Right lobe of liver (tissue), 6 donors: ENCODE measurements around the gene CAMK2D. TPM values are rescaled to one million over a fixed set of nuclear protein-coding genes. Genes with fewer than 3 reads are reported as not detected.

Source experiments
- ATAC-seq, 4 donors: fragments of 200-7000 bp; cut with Tn5 transposase; one replicate each; pipeline ENCODE4 v1.9.1; 2020; ENCODE audit warnings: mild to moderate bottlenecking in 4 of 4, moderate library complexity in 4 of 4
- DNase-seq, 3 donors: peaks; one replicate each; pipeline ENCODE4 v3.0.0-alpha.2; 2020
- H3K27ac ChIP-seq, 3 donors: fragments of 200-600 bp; one replicate each; pipeline ENCODE4 v1.8.0; 2022
- H3K27me3 ChIP-seq, 2 donors: fragments of 200-600 bp; one replicate each; pipeline ENCODE4 v1.8.0; 2022
- H3K36me3 ChIP-seq, 4 donors: fragments of 200-600 bp; sonication (generic) in 1 of 4; one replicate each; pipeline versions ENCODE4 v1.5.1 to v1.8.0; 2017 to 2022; ENCODE audit warnings: control low read depth in 1 of 4
- H3K4me1 ChIP-seq, 4 donors: fragments of 200-600 bp; sonication (generic) in 1 of 4; one replicate each; pipeline versions ENCODE4 v1.5.1 to v1.8.0; 2017 to 2022; ENCODE audit warnings: control low read depth in 1 of 4
- H3K4me3 ChIP-seq, 3 donors: fragments of 200-600 bp; one replicate each; pipeline ENCODE4 v1.8.0; 2022
- H3K9me3 ChIP-seq, 4 donors: fragments of 200-600 bp; sonication (generic) in 1 of 4; one replicate each; pipeline versions ENCODE4 v1.5.1 to v1.8.0; 2017 to 2022; ENCODE audit warnings: control low read depth in 1 of 4
- POLR2A ChIP-seq: fragments of 450-650 bp; IDR thresholded peaks from one replicate; pipeline ENCODE4 v1.6.1; 2017; ENCODE audit warnings: antibody characterized with exemption, mild to moderate bottlenecking
- whole genome bisulfite sequencing: methylation state at CpG from one replicate; pipeline ENCODE4 v1.1.6; 2018; ENCODE audit warnings: low coverage, low lambda C conversion rate; ENCODE audit not compliant: insufficient coverage; ENCODE audit errors: missing lambda C conversion rate; 5-methylcytosine and 5-hydroxymethylcytosine counted together
- intact Hi-C, 2 donors: fragments of 100-400 bp; cut with DNase I; formaldehyde crosslinking; loops; one replicate each; pipeline versions ENCODE4 v1.11.2 to v1.14.1; 2022
- total RNA-seq, 6 experiments: library from RNA; depleted of rRNA in 2 of 6; stranded (reverse); fragments of >200 nt in 2 of 6; fragmentation: NEBNext Ultra II Directional in 3 of 6; extraction: Animal tissue kit (Norgen Biotek cat#: 25700) in 3 of 6; gene quantifications; one replicate each; pipeline versions ENCODE4 v1.1.0 to v1.2.4, GENCODE V29; 2016 to 2023
- TF ChIP-seq, protein P1 (sequence below), 4 donors: fragments of 200-600 bp in 3 of 4; fragments of 450-650 bp in 1 of 4; IDR thresholded peaks; one replicate each; pipeline versions ENCODE4 v1.5.1 to v1.8.0; 2016 to 2022; ENCODE audit warnings: antibody characterized with exemption in 4 of 4, mild to moderate bottlenecking in 2 of 4
- donor health status: DM: no; HTN: yes; CAD: no.
- donor health status: DM: no; HTN: no; CAD: no.
- donor health status: DM: no; HTN: no; CAD: no.
- donor health status: DM: no; HTN: yes; CAD: no.
- donor health status: DM: no; HTN: yes; CAD: no.

CAMK2D gene
- total RNA-seq, 6 experiments from 2014 or later: 17.0 to 30.6 (median 22.6) TPM

DNA sequence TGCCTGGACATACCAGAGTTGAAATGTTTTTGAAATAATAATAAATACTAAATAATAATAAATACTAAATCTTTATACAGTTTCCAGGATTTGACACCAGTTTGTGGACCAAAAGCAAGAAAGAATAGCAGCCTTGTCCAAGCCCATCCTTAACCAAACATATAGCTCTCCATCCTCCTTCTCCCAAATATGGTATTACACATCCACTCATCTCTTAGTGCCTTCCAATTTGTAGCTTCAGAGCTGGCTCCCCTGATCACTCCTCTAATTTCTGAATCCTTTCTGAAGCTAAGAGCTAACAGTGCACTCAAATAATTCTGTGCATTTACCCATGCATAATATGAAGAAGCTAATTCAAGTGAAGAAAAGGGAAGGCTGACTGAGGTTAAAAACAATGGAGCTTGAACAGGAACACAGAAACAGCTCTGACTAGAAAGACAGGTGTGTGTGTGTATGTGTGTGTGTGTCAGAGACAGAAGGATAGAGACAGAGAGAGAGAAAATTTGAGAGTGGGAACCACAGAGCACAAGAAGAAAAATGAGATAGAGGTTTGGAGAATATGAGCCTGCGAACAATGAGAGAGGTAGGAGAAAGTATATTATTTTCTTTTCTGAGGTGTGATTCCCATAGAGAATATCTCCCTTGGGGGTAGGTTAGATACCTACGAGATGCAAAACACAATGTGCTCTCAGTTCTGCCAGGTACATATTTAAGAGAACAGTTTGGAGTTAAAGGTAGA lies 123.5 kb downstream of the CAMK2D start:
- TF ChIP-seq POLR2A: no peak
- TF ChIP-seq, protein P1, sequence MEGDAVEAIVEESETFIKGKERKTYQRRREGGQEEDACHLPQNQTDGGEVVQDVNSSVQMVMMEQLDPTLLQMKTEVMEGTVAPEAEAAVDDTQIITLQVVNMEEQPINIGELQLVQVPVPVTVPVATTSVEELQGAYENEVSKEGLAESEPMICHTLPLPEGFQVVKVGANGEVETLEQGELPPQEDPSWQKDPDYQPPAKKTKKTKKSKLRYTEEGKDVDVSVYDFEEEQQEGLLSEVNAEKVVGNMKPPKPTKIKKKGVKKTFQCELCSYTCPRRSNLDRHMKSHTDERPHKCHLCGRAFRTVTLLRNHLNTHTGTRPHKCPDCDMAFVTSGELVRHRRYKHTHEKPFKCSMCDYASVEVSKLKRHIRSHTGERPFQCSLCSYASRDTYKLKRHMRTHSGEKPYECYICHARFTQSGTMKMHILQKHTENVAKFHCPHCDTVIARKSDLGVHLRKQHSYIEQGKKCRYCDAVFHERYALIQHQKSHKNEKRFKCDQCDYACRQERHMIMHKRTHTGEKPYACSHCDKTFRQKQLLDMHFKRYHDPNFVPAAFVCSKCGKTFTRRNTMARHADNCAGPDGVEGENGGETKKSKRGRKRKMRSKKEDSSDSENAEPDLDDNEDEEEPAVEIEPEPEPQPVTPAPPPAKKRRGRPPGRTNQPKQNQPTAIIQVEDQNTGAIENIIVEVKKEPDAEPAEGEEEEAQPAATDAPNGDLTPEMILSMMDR (IDR thresholded peaks at IDR 0.05): no peak
- WGBS: 82% methylated on average over 2 of the region's 2 CpGs
- no peak for ATAC-seq
- peaks cover 0 to 44% (median 19%) of the 10 kb centered on the region in 4 donors for H3K4me1 ChIP-seq
- H3K4me3 ChIP-seq: no peak overlapping the region
- no peaks in the 10 kb centered on the region for H3K9me3 ChIP-seq
- H3K36me3 ChIP-seq: no peaks in the 10 kb centered on the region
- intact Hi-C loops: no loop called here
- no peak overlapping the region for H3K27ac ChIP-seq
- DNase-seq: no peak
- no peaks in the 10 kb centered on the region for H3K27me3 ChIP-seq

DNA sequence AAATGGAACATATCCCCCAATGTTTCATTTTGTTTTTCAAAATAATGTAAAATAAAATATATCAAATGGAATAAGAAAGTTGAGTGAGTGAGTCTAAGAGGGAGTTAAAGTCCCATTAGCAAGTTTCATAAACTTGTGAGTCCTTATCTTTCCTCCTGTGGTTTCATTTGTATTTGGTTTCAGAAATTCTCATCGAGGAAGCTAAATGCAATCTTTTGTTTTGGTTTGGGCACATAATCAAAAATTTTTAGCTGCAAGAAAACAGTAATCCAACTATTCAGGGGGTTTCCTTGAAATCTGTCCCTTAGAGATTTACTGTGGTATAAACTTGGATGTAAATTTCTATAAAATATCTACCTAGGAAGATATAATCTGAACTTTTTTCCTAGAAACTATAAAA lies 124.2 kb downstream of the CAMK2D start:
- TF ChIP-seq, protein P1 (IDR thresholded peaks at IDR 0.05): no peak
- no peak for TF ChIP-seq POLR2A
- Histone ChIP-seq H3K27me3 (no peaks in the 10 kb centered on the region), H3K36me3 (no peaks in the 10 kb centered on the region), H3K9me3 (no peaks in the 10 kb centered on the region), H3K27ac (no peak overlapping the region), H3K4me1 (peaks cover 0 to 41% (median 19%) of the 10 kb centered on the region in 4 donors), H3K4me3 (no peak overlapping the region)
- intact Hi-C loops: no loop called here
- DNase-seq (no peak), ATAC-seq (no peak)
- WGBS: 0% methylated on average over 1 of the region's 1 CpG

DNA sequence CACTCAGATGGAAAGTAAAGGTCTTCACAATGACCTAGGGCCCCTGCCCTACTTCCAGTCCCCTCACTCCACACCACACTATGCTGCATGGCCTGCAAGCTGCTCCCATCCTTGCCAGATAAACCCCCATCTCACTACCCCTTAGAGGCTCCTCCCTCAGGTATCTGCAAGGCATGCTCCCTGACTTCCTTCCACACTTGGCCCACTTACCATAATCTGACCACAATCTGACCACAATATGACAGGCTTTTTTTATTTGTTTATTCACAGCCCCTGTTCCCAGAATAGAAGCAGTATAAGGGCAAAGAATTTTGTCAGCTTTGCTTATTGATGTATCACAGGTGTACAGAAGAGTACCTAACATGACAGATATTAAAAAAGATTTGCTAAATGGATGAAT lies 124.7 kb downstream of the CAMK2D start:
- intact Hi-C loops: no loop called here
- H3K36me3 ChIP-seq: no peaks in the 10 kb centered on the region
- no peaks in the 10 kb centered on the region for H3K27me3 ChIP-seq
- peaks cover 0 to 36% (median 17%) of the 10 kb centered on the region in 4 donors for H3K4me1 ChIP-seq
- DNase-seq: no peak
- H3K4me3 ChIP-seq: no peak overlapping the region
- no peak for TF ChIP-seq POLR2A
- TF ChIP-seq, protein P1 (IDR thresholded peaks at IDR 0.05): no peak
- H3K9me3 ChIP-seq: no peaks in the 10 kb centered on the region
- no peak overlapping the region for H3K27ac ChIP-seq
- peak in 1 of 4 donors; percentile 10 for ATAC-seq

DNA sequence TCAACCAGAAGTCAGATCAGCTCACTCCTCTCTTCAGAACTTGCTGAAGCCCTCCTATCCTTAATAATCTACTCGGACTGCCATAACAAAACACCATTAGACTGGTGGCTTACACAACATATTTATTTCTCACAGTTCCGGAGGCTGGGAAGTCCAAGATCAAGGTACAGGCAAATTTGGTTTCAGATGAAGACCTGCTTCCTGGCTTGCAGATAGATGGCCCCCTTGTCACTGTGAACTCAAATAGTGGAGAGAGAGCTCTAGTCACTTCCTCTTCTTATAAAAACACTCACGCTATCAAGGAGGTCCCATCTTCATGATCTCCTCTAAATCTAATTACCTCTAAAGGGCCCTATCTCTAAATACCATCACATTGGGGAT lies 125.1 kb downstream of the CAMK2D start:
- DNase-seq (no peak), ATAC-seq (peak in 2 of 4 donors; percentile 31 to 43)
- intact Hi-C loops: no loop called here
- no peak overlapping the region for H3K4me3 ChIP-seq
- 66% methylated on average over 3 of the region's 3 CpGs for WGBS
- H3K27me3 ChIP-seq: no peaks in the 10 kb centered on the region
- no peaks in the 10 kb centered on the region for H3K36me3 ChIP-seq
- TF ChIP-seq, protein P1 (IDR thresholded peaks at IDR 0.05): peak in 1 of 4 donors; percentile 16
- no peak for TF ChIP-seq POLR2A
- H3K27ac ChIP-seq: no peak overlapping the region
- no peaks in the 10 kb centered on the region for H3K9me3 ChIP-seq
- peaks cover 0 to 33% (median 16%) of the 10 kb centered on the region in 4 donors for H3K4me1 ChIP-seq
